Lung microvascular endothelial cell (primary cell): ENCODE results near the gene WDR91. TPM values are rescaled to one million over a fixed set of nuclear protein-coding genes. Genes with fewer than 3 reads are reported as not detected.

Experiments used
- DNase-seq, 2 donors: peaks; one replicate each; pipeline versions ENCODE4 v3.0.0 to v3.0.0-alpha.2; 2010; ENCODE audit warnings: low read depth in 2 of 2
- total RNA-seq: library from RNA; depleted of rRNA; stranded (reverse); fragments of >200 nt; gene quantifications from 2 replicates; pipeline ENCODE4 v1.2.1, GENCODE V29; 2014

Gene WDR91
- total RNA-seq, 1 donor from 2014 or later = 4.0 TPM

DNA sequence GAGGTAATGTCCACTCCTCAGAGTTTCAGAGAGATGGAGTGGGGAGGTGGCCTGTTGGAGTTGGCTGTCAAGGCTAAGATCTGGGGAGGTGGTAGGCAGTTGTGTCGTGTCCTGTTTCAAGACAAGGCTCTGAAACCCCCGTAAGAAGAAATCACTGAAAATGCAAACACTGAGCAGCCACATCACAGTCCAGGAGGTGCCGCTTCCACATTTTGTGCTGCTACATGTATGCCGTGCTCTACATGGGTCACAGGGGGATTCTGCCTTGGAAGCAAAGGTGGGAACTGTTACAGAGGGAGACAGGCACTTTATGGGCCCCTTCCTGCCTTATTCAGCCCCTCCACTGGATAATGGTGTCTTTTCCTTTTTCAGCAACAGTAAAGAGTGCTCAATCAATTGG, 11.9 kb downstream of the WDR91 start:
- DNase-seq = no peak

- DNase-seq = peak in 1 of 2 donors; percentile 14
Observed at GRCh38 chr7:135197906-135198655, 13.2 kb downstream of the WDR91 start.

- DNase-seq = no peak
Observed at GRCh38 chr7:135197343-135197742, 14.0 kb downstream of the WDR91 start.

GRCh38 chr7:135195968-135196629, 15.2 kb downstream of the WDR91 start:
- DNase-seq = no peak

GRCh38 chr7:135195156-135195555, 16.2 kb downstream of the WDR91 start:
- no peak for DNase-seq

DNA sequence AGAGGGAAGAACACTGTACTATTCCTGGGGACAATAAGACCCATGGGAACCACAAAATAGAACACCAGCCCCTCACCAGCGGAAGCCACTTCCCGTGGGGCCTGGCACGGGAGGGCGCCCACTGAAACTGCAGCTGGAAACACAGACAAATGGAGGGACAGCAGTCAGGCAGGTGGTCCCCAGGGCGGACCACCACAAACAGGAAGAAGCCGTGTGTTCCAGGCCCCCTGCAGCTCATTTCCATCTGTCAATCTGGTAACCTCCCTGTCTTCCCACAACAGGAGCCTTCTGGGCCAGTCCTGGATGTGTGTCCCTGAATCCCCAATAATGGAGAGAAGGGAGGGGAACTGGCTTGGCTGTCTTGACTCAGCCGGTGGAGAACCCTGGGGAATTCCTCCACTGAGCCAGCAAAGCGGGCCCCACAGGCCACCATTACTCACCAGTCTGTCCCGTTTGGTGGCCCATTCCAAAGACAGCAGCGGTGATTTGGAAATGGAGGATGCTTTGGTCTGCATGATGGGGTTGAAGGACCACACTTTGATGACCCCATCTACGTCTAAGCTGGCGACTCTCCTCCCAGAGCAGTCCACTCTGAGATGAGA, 16.7 kb downstream of the WDR91 start:
- no peak for DNase-seq

GRCh38 chr7:135193615-135194081, 17.7 kb downstream of the WDR91 start:
- no peak for DNase-seq

DNA sequence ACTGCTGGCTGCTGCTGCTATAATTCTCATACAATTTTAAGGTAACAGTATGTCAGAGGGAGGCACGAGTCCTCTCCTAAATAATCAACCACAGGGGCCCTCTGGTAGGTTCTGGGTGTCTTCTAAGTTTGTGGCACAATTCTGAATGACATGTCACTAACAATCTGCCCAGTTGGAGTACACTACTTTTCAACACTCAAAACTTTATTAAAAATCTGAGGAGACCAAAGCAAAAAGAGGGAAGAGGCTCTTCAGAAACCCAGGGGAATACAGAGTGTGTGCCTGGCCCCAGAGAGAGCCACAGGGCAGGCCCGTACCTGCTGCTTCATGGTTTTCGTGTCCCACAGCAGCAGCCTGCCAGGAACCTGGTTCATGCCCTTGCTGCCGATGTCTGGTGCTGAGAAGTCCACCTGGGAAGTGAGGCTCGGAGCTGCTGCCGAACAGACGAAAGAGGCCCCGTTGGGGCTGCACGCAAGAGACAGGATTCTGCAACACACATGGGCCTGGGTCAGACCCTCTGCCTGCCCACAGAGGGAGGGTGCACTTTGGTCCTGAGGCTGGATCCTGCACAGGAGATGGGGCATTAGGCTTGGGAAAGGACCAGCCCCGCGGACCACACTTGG, 18.3 kb downstream of the WDR91 start:
- no peak for DNase-seq

- no peak for DNase-seq
Observed at GRCh38 chr7:135190703-135191102, 20.6 kb downstream of the WDR91 start.

DNA sequence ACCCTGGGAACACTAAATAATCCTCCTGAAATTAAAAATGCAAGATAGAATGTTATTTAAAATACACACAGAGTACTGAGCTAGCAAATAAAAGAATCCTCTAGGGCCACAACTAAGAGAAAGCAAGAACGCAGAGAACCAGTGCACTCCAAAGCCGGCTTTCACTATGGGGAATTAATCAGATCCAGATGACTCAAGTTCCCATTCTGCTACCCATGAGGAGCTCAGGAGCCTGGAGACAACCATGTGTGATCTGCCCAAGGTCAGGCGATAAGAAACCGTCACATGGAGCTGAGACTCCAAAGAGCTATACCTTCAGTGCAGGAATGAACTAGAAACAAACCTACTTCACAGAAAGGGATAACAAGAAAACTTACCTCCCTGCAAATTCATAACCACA, 21.4 kb downstream of the WDR91 start:
- DNase-seq = no peak

GRCh38 chr7:135189221-135189662, 22.1 kb downstream of the WDR91 start:
- DNase-seq = no peak

DNA sequence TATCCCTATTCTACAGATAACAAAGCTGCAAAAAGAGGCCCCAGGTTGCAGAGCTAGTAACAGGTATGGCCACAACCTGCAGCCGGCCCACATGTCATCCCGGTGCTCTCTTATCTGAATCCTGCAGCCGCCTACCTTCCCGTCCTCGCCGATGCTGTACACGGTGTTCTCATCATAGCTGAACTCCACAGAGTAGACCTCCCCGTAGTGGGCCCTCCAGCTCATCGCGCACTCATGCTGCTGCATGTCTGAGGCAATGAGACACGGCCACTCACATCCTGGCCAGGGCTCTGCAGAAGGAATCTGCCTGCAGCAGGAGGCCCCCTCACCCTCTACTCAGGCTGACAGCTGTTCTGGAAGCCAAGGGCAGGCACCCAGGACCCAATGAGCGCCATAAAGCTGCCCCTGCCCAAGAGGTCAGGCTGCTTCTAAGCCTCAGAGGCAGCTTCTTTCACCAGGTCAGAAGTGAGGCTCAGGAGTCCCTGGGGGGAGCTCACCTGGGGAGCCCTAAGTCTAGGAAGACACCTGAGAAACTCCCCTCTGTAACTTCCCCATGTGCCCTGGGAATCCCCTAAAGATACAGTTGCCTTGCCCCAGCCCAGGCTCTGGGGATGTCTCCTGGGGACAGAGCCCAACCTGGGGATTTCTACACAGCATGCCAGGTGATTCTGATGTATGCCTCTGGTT, 22.9 kb downstream of the WDR91 start:
- no peak for DNase-seq

- DNase-seq = no peak
Observed at GRCh38 chr7:135186841-135187253, 24.5 kb downstream of the WDR91 start.

DNA sequence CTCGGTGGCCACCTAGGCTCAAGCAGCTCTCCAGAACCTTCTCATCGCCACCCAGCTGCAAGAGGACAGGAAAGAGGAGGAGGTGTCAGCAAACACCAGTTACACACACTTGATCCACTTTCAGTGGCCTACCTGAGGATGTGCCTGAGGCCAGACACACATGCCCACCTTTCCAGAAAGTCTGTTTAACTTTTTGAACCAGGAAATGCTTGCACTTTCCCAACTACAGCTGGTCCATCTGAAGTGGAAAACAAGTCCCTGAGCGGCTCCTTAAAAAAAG, 25.1 kb downstream of the WDR91 start:
- no peak for DNase-seq

DNA sequence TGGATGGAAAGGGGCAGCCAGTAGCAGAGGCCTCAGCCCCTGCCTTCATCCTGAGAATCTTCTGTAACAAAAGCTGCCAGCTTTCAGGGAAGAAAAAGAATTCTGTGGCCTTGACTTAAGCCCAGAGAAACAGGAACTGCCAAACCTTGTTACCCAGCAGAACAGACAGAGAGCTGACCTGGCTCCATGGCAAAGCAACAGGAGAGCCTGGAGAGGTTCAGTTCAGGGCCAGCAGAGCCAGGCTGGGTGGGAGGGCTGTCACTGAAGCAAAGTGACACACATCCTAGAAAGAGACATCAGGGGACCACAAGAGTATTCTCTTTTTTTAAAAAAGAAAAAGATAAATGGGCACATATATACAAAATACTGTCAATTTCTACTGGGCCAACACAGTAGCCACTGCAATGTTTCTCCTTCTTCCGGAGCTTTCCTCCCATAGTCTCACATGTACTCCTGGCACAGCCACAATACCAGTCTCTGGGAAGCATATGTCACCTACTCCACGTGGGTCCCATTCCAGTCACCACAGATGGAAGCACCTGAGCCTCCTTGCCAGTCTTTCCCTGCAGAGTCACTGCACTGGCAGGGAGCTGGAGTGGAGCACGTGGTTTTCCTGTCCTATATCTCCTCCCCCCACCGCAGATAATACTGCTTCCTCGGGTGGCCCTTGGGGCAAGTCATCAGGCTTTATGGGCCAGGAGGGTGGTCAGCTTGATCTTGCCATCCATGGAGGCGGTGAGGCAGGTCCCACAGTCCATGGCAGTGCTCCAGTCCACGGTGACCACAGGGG, 25.7 kb downstream of the WDR91 start:
- no peak for DNase-seq

GRCh38 chr7:135184254-135184841, 27.0 kb downstream of the WDR91 start:
- DNase-seq = no peak

GRCh38 chr7:135183478-135183877, 27.8 kb downstream of the WDR91 start:
- no peak for DNase-seq

- DNase-seq = no peak
Observed at GRCh38 chr7:135181929-135182678, 29.2 kb downstream of the WDR91 start.

- no peak for DNase-seq
Observed at GRCh38 chr7:135181261-135181928, 29.9 kb downstream of the WDR91 start.
